ENCODE data around the gene ARMC2. TPM values are rescaled to one million over a fixed set of nuclear protein-coding genes. Genes with fewer than 3 reads are reported as not detected.

Gene ARMC2
- total RNA-seq, 1 donor from 2014 or later, result 8.3 TPM

DNA sequence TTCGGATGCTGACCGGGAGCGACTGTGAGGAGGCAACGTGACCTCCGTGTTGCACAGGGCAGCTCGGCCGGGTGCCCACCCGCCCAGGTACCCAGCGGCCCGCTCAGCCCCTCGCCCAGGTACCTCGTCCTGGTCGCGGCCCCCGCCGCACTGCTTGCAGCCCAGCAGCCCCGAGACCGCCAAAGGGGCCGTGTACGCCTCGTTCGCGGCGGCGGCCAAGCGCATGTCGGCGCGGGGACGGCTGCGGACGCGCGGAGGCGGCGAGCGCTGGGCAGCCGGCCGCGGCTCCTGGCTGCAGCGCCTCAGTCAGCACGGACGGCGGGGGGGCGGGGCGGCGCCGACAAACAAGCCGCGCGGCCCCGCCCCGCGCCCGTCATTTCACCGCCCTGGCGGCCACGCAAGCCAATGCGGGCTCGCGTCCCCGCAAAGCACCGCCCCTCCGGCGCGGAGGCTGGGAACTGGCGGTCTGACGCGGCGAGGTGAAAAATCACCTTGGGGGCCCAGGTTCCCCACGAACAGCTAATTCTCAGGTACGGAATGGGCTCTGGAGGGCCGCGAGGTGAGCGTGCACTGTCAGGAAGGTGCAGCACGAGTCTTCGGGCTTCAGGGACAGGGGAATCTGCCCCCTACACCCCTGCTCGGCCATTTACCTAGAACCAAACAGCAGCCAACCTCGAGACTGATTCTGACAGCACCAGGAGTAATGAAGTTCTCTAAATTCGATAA is 161.2 kb downstream of the ARMC2 start:
- no peaks in the 10 kb centered on the region for H3K36me3 Mint-ChIP-seq (ENCODE audit: low read depth)
- DNase-seq (ENCODE audit: low spot score), result peak; percentile 94
- peaks cover 26% of the 10 kb centered on the region for H3K4me1 Mint-ChIP-seq (ENCODE audit: low read depth)
- H3K27ac Mint-ChIP-seq (ENCODE audit: unreplicated experiment), result peak overlapping the region; percentile 82
- no peaks in the 10 kb centered on the region for H3K27me3 Mint-ChIP-seq (ENCODE audit: low read depth)
- no peaks in the 10 kb centered on the region for H3K9me3 Mint-ChIP-seq (ENCODE audit: low read depth)
- peak overlapping the region; percentile 88 for H3K4me3 Mint-ChIP-seq (ENCODE audit: unreplicated experiment)
- peak; percentile 38 for TF ChIP-seq CTCF (IDR thresholded peaks at IDR 0.05)

DNA sequence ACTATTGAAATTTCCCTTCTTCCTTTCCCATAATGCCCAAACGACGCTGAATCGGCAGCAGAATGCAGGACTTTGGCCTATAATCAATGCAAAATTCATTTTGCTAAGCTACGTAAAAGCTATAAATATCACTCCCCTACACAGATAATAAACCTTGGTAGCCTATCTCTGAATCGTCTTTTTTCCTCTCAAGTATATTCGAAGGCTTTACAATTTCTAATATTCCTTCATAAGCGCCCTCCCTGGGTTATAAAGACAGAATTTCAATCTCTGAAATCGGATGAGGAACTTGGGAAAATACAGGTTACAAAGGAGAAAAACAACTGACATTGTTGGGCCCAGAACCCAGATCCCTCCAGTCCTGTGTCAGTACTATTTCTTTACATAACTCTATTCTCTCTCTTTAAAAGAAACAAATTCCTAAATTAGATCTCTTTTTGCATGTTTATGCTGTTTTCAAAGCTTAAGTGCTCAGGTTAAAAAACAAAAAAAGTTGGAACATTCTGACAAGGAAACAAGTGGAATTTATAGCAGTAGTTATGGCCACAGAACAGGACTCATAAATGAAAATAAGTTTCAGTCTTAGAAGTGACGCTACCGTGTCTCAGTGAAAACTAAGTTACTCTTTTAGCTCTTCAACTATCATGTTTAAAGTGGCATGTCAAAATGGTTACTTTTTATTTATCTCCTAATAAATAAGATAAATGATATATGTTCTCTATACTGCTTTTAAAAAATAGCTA is 161.9 kb downstream of the ARMC2 start:
- DNase-seq (ENCODE audit: low spot score), result no peak
- H3K9me3 Mint-ChIP-seq (ENCODE audit: low read depth), result no peaks in the 10 kb centered on the region
- no peak for TF ChIP-seq CTCF (IDR thresholded peaks at IDR 0.05)
- H3K4me1 Mint-ChIP-seq (ENCODE audit: low read depth), result peaks cover 26% of the 10 kb centered on the region
- peak overlapping the region; percentile 88 for H3K4me3 Mint-ChIP-seq (ENCODE audit: unreplicated experiment)
- peak overlapping the region; percentile 82 for H3K27ac Mint-ChIP-seq (ENCODE audit: unreplicated experiment)
- H3K27me3 Mint-ChIP-seq (ENCODE audit: low read depth), result no peaks in the 10 kb centered on the region
- no peaks in the 10 kb centered on the region for H3K36me3 Mint-ChIP-seq (ENCODE audit: low read depth)

- no peak overlapping the region for H3K4me3 Mint-ChIP-seq (ENCODE audit: unreplicated experiment)
- H3K9me3 Mint-ChIP-seq (ENCODE audit: low read depth), result no peaks in the 10 kb centered on the region
- no peak for TF ChIP-seq CTCF (IDR thresholded peaks at IDR 0.05)
- no peaks in the 10 kb centered on the region for H3K36me3 Mint-ChIP-seq (ENCODE audit: low read depth)
- H3K27me3 Mint-ChIP-seq (ENCODE audit: low read depth), result no peaks in the 10 kb centered on the region
- H3K4me1 Mint-ChIP-seq (ENCODE audit: low read depth), result peaks cover 26% of the 10 kb centered on the region
- no peak for DNase-seq (ENCODE audit: low spot score)
- H3K27ac Mint-ChIP-seq (ENCODE audit: unreplicated experiment), result no peak overlapping the region
These were observed 162.5 kb downstream of the ARMC2 start for GRCh38 chr6:109010705-109011102.

DNA sequence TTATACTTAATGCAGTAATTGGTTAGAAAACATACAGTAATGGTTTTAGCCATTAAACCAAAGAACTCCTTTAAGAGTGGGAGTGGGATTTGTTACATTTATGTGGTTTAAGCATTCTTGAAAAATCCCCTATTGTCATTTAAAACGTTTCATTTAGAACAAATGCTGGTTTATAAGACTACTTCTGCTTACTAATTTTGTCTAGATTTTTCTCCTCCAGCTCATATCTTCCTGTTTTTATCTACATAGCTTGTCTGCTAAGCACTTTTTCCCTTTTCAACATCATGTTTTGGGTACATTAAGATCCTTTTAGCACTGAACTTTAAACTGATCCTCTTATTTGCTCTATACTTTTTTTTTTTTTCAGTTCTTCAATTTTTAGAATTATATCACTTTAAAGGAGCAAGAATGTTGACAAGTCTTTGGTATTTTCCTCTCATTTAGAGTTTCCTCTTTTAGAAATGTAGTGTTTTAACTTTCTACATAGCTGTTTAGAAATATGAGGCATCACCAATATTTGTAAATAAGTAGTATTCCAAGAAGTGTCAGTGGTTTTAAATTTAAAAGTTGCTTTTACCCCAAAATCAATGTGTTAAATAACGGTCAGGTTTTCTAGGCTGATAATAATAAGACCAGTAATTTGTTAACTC is 165.6 kb downstream of the ARMC2 start:
- TF ChIP-seq CTCF (IDR thresholded peaks at IDR 0.05), result no peak
- Mint-ChIP-seq H3K27me3 (ENCODE audit: low read depth) (no peaks in the 10 kb centered on the region), H3K27ac (ENCODE audit: unreplicated experiment) (no peak overlapping the region), H3K9me3 (ENCODE audit: low read depth) (no peaks in the 10 kb centered on the region), H3K4me3 (ENCODE audit: unreplicated experiment) (no peak overlapping the region), H3K4me1 (ENCODE audit: low read depth) (peaks cover 9% of the 10 kb centered on the region), H3K36me3 (ENCODE audit: low read depth) (no peaks in the 10 kb centered on the region)
- no peak for DNase-seq (ENCODE audit: low spot score)

- Mint-ChIP-seq H3K9me3 (ENCODE audit: low read depth) (no peaks in the 10 kb centered on the region), H3K27ac (ENCODE audit: unreplicated experiment) (no peak overlapping the region), H3K4me1 (ENCODE audit: low read depth) (peaks cover 7% of the 10 kb centered on the region), H3K36me3 (ENCODE audit: low read depth) (no peaks in the 10 kb centered on the region), H3K4me3 (ENCODE audit: unreplicated experiment) (no peak overlapping the region), H3K27me3 (ENCODE audit: low read depth) (no peaks in the 10 kb centered on the region)
- TF ChIP-seq CTCF (IDR thresholded peaks at IDR 0.05), result no peak
- DNase-seq (ENCODE audit: low spot score), result no peak
These were observed 166.4 kb downstream of the ARMC2 start for GRCh38 chr6:109014606-109015005.
